Measurements from ENCODE around the gene ADAMTS12.

ADAMTS12 gene

DNA sequence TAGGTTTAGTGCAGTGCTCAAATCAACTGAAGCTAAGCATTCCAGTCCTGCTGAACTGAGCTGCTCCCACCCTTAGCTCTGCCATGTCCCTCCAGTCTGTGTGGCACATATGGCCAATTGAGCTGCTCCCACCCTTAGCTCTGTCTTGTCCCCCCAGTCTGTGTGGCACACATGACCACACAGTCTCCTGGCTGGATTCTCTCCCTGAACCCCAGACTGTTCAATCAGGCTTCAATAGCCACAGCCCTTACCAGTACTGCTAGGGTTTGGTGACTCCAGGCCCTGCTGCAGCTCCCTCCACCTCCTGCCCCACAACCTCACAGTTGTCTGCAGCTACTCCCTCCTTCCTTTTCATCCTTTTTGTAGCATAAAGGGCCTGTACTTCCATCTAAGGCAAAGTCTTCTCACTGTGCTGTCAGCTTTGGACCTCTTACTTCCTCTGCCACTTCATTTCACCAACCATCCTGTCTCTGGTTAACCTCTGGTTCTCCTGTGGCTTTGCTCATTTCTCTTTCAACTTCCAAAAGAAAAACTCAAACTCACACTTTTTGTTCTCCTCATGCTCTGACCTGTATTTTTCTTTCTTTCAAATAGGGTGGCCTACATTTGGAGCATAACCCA is 50.8 kb downstream of the ADAMTS12 start:
- DNase-seq, result no peak

DNA sequence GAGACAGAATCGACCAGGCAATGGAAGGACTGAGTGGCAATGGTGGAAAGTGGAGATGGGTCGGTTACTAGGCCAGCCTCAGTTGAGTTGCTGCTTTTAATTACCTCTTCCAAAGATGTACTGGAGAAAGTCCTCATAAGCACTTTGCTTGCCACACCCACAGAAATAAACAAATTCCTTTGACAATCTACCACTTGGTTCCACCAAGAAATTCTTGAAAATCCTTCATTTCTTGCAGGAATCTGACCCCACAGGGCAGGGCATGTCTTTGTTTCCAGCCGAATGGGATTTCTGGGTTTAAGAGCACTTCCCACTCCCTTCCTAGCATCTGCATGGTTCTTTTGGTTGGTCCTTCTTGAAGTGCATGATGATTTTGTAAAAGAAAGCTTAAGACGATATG is 54.5 kb downstream of the ADAMTS12 start:
- no peak for DNase-seq

GRCh38 chr5:33834334-33834733 is 57.5 kb downstream of the ADAMTS12 start:
- no peak for DNase-seq

DNA sequence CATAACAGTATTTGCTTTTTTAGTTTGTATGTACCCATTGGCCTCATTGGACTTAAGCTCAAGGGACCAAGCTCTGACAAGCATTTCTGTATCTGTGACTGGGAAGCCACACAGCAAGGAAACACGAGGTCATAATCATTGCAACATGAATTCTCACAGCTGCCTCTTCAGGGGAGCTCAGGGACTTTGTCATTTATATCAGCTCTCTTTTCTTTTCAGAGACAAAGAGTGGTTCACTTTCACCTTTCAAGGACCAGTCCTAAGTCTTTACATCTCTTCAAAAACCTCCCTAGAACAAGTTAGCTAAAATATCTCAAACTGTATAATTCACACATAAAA is 58.6 kb downstream of the ADAMTS12 start:
- DNase-seq, result no peak

GRCh38 chr5:33832404-33833236 is 59.2 kb downstream of the ADAMTS12 start:
- no peak for DNase-seq

- DNase-seq, result no peak
Measured at GRCh38 chr5:33831041-33831440, 60.7 kb downstream of the ADAMTS12 start.

GRCh38 chr5:33829430-33829829 is 62.4 kb downstream of the ADAMTS12 start:
- DNase-seq, result no peak

DNA sequence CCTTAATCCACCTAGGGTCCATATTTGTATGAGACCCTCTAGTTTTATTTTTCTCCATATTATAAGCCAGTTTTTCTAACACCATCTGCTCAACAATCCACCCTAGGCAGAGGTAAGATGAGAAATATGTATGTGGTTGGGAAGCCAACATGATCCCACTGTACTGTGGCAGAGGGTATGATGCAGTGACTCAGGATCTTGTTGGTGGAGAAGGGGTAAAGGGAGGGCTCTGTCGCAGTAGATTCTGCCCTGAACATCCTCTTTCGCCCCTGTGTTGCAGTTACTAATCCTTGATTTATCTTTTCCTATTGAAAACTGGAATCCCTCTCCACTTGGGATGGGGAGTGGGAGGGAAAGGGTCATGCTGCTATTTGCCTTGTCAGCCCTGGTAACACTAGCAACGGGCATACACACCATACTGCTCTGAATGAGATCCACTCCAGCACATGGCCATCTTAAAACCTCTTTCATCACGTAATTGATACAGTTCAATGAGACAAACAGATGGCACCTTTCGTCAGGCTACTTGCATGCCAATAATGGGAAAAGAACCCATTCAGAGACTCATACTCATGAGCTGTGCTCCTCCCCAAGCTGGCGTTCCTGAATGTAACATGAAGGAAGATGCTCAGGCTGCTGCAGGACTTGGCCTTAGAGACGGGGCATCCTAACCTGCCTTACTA is 63.0 kb downstream of the ADAMTS12 start:
- DNase-seq, result no peak

DNA sequence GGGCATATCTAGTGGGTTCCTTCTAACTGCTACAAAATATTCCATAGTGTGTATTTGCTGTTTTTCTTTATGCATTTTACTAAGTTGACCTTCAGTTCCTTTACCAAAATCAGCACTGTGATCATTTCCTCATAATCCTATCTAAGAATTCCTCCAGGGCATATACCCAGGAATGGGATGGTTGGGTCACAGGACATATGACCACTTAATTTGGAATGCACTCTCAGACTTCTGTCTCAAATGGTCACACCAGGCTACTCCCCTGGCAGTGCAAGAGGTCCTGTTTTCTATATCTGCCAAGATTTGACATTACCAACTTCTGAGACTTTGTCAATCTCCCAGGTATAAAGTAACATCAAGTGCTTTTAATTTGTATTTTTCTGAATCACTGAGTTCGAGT is 63.9 kb downstream of the ADAMTS12 start:
- DNase-seq, result no peak

GRCh38 chr5:33827018-33827707 is 64.6 kb downstream of the ADAMTS12 start:
- DNase-seq, result no peak

DNA sequence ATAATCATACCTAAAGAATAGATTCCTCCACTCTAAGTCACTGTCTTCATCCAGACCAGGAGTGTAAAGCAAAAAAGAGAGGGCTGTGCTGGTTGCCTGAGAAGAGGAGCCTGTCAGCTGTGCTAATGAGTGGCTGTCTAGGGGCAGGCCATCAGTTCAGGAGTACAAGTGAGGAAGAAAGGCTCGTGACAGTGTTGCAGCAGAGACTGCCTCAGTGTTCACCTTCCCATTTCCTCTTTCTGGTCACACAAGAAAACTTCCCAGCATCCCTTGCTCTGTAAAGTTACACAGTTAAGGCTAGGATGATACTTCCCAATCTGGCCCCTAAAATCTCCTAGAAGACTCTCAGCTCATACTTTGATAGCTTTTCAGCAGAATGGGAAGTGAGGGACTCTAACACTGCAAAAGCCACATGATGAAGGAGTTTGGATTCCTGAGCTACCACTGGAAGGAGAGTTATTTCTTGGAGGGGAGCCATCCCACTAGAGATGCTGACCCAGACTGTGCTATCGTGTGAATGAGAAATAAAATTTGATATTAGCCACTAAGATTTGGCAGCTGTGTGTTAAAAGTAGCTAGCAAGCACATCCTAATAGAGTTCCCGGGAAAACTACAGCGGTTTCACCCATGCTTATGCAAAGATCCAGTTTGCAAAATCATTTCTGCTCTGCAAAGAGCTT is 67.1 kb downstream of the ADAMTS12 start:
- no peak for DNase-seq

DNA sequence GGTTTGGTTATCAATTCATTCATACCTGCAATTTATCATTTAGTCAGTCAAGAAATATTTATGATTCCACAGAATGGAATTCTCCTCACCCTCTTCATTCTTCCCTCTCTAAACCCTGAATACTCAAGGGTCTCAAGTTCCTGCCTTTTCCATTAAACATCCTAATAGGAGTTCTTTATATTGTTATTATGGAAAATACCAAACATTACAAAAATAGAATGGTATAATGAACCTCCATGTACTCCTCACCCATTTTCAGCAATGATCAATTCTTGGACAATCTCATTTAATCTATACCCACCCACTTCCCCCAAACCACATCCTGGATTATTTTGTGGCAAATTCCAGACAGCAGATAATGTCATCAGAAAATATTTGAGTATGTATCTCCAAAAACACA is 74.5 kb downstream of the ADAMTS12 start:
- DNase-seq, result no peak

DNA sequence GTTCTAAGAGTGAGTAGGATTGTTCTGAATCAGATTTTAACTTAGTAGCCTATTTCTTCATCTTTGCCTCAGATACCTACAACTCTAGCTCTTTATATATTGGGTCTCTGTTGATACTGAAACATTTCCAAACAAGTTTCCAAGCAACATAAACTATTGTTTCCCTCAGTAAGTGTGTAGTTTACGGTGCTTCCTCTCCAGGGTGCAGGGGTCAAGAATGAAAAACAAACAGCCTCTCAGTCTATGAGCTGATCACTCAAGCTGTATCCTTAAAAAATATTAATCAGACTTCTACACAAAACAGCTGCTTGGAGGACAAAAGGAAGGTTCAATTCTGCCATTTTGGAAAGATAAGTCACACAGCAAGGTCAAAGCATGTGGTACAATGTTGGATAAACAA is 75.0 kb downstream of the ADAMTS12 start:
- DNase-seq, result no peak

GRCh38 chr5:33812746-33813145 is 79.0 kb downstream of the ADAMTS12 start:
- DNase-seq, result no peak

DNA sequence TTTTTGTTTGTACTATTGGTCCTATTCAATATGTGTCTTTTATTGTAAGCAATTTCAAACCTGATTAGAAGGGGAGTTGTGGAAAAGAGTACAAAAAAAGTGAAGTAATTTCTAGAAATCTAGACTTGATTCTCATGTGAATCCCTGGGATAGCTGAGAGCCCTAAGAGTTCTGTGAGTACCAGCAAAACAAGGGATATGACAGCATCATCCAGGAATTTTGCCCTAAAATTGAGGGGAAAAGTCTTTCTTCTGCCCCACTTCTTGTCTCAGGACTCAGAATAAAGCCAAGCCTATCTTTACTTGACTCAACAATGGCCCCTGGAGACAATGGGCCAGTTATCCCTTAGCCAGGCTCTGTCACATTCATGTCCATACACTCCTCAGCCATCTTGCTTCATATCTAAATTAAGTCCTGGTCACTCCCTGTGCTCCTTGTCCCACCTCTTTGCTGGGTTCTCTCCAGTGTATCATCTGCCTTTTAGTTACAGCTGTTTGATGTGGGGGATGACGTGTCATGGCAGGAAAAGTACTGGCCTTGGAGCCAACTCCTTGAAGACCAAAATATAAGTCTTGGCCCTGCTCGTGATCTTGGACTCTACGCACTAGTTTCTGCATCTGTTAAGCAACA is 81.2 kb downstream of the ADAMTS12 start:
- no peak for DNase-seq

- no peak for DNase-seq
Measured at GRCh38 chr5:33809936-33810335, 81.9 kb downstream of the ADAMTS12 start.

DNA sequence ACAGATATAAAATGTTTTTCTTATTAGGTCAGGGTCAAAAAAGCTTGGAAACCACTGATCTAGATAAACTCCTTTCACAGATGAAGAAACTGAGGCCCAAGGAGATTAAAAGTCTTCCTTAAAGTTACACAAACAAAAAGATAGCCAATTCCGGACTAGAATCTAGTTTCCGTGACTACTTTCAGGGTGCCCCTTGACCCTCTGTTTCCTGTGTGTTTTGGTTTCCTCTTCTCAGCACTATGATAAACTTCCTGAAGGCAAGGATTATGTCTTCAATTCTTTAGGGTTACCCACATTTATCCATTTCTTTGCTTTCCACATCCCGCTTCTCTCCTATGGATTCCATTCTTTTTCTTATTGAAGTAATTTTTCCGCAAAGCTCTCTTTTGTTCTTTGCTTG is 83.1 kb downstream of the ADAMTS12 start:
- DNase-seq, result no peak

- DNase-seq, result no peak
Measured at GRCh38 chr5:33807771-33808170, 84.0 kb downstream of the ADAMTS12 start.

- DNase-seq, result no peak
Measured at GRCh38 chr5:33806738-33807442, 84.9 kb downstream of the ADAMTS12 start.

DNA sequence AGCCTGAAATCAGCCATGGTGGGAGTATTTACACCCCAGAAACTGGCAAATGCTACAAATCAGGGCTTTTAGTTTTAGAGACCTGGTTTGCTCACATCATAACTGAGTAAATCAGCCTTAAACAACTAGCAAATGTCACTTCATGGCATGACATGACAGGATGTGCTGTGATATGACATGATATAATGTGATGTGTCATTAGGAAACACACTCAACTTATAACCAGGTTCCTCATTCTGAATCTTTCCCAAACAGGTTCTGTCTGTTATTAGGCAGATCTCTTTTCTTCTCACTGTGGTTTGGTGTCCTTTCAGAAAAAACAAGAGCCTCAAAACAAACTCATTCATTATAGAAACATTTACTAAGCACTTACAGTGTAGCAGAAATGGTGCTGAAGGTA is 90.5 kb downstream of the ADAMTS12 start:
- no peak for DNase-seq

GRCh38 chr5:33800241-33800950 is 91.4 kb downstream of the ADAMTS12 start:
- DNase-seq, result no peak

All from CD4-positive, alpha-beta T cell treated with Interleukin-17A for 1 hour (primary cell).